Neural cell (in vitro differentiated cells): ENCODE data around the gene CLDN2. TPM values are rescaled to one million over a fixed set of nuclear protein-coding genes. Genes with fewer than 3 reads are reported as not detected.

Source experiments
- H2AFZ ChIP-seq: fragments of 200-600, 300-800 bp; sonication (generic), shearing (Covaris generic); 2 replicates; pipeline ENCODE4 v1.6.0; 2014; ENCODE audit warnings: low read depth, mild to moderate bottlenecking, antibody characterized with exemption, low read length, moderate library complexity
- H3F3A ChIP-seq: fragments of 200-600 bp; shearing (Covaris generic); 2 replicates; pipeline ENCODE4 v1.6.1; 2016; ENCODE audit warnings: mild to moderate bottlenecking, moderate library complexity, mixed read lengths, antibody characterized with exemption, low read length; ENCODE audit not compliant: insufficient read depth, poor library complexity, severe bottlenecking
- H3K27ac ChIP-seq: fragments of 200-600, 300-800 bp; sonication (generic), shearing (Covaris generic); 2 replicates; pipeline ENCODE4 v1.5.1; 2014; ENCODE audit warnings: mild to moderate bottlenecking, low read length, moderate library complexity
- H3K27me3 ChIP-seq: fragments of 300-800, 200-600 bp; sonication (generic), shearing (Covaris generic); 2 replicates; pipeline ENCODE4 v1.6.0; 2014; ENCODE audit warnings: mild to moderate bottlenecking, low read depth, low read length, moderate library complexity; ENCODE audit not compliant: insufficient read depth
- H3K36me3 ChIP-seq: fragments of 300-800, 200-600 bp; sonication (generic), shearing (Covaris generic); 2 replicates; pipeline ENCODE4 v1.5.1; 2014; ENCODE audit warnings: mild to moderate bottlenecking, antibody characterized with exemption, low read length, moderate library complexity; ENCODE audit not compliant: insufficient read depth
- H3K4me2 ChIP-seq: fragments of 300-800, 200-600 bp; sonication (generic), shearing (Covaris generic); 2 replicates; pipeline ENCODE4 v1.6.0; 2014; ENCODE audit warnings: mild to moderate bottlenecking, low read length
- H3K4me3 ChIP-seq: fragments of 300-800, 200-600 bp; sonication (generic), shearing (Covaris generic); 2 replicates; pipeline ENCODE4 v1.5.1; 2014; ENCODE audit warnings: mild to moderate bottlenecking, low read length, moderate library complexity
- H3K79me2 ChIP-seq: fragments of 200-600 bp; shearing (Covaris generic); replicated peaks from 2 replicates; pipeline ENCODE4 v1.6.0; 2014; ENCODE audit warnings: mild to moderate bottlenecking, low read length, moderate library complexity; ENCODE audit not compliant: insufficient read depth
- H3K9ac ChIP-seq: fragments of 300-800, 200-600 bp; sonication (generic), shearing (Covaris generic); 2 replicates; pipeline ENCODE4 v1.6.1; 2016; ENCODE audit warnings: mild to moderate bottlenecking, low read length, mixed read lengths
- H3K9me2 ChIP-seq: fragments of 200-600 bp; shearing (Covaris generic); 2 replicates; pipeline ENCODE4 v1.6.1; 2016; ENCODE audit warnings: mild to moderate bottlenecking, low read length, mixed read lengths; ENCODE audit not compliant: insufficient read depth
- H3K9me3 ChIP-seq: fragments of 200-600, 300-800 bp; sonication (generic), shearing (Covaris generic); 2 replicates; pipeline ENCODE4 v1.6.1; 2016; ENCODE audit warnings: mild to moderate bottlenecking, mixed run types, low read length, moderate library complexity, mixed read lengths
- H4K20me1 ChIP-seq: fragments of 200-600 bp; shearing (Covaris generic); 2 replicates; pipeline ENCODE4 v1.6.1; 2016; ENCODE audit warnings: mild to moderate bottlenecking, mixed run types; ENCODE audit not compliant: insufficient read depth
- CTCF ChIP-seq: fragments of 450-650 bp; IDR thresholded peaks from 2 replicates; pipeline ENCODE4 v1.5.1; 2014; ENCODE audit warnings: antibody characterized with exemption, mild to moderate bottlenecking, moderate library complexity; ENCODE audit not compliant: poor library complexity, severe bottlenecking
- EP300 ChIP-seq: fragments of 450-650 bp; conservative IDR thresholded peaks from 2 replicates; pipeline ENCODE4 v1.6.1; 2014; ENCODE audit warnings: antibody characterized with exemption, mild to moderate bottlenecking, moderate library complexity; ENCODE audit not compliant: poor library complexity, severe bottlenecking
- EZH2 ChIP-seq: fragments of 200-600, 300-800 bp; shearing (Covaris generic), sonication (generic); IDR thresholded peaks from 2 replicates; pipeline ENCODE4 v1.6.1; 2014; ENCODE audit warnings: antibody characterized with exemption, low read length, borderline replicate concordance, mild to moderate bottlenecking; ENCODE audit not compliant: insufficient read depth, poor library complexity, severe bottlenecking
- MXI1 ChIP-seq: fragments of 450-650 bp; conservative IDR thresholded peaks from 2 replicates; pipeline ENCODE4 v1.6.1; 2014; ENCODE audit warnings: antibody characterized with exemption, mild to moderate bottlenecking; ENCODE audit not compliant: poor library complexity, severe bottlenecking
- POLR2AphosphoS5 ChIP-seq: IDR thresholded peaks from 2 replicates; pipeline ENCODE4 v1.6.1; 2012
- RAD21 ChIP-seq: fragments of 450-650 bp; conservative IDR thresholded peaks from 2 replicates; pipeline ENCODE4 v1.6.1; 2014; ENCODE audit warnings: antibody characterized with exemption, mild to moderate bottlenecking, moderate library complexity
- REST ChIP-seq: IDR thresholded peaks from 2 replicates; pipeline ENCODE4 v1.6.1; 2012; ENCODE audit warnings: borderline replicate concordance
- SMC3 ChIP-seq: fragments of 450-650 bp; conservative IDR thresholded peaks from 2 replicates; pipeline ENCODE4 v1.6.1; 2014; ENCODE audit warnings: antibody characterized with exemption, mild to moderate bottlenecking, moderate library complexity; ENCODE audit not compliant: poor library complexity
- TAF1 ChIP-seq: IDR thresholded peaks from 2 replicates; pipeline ENCODE4 v1.6.1; 2012; ENCODE audit warnings: low read depth
- polyA plus RNA-seq: library from polyadenylated mRNA; depleted of rRNA; stranded (reverse); fragments of >200 nt; gene quantifications from 2 replicates; pipeline ENCODE4 v1.2.3, GENCODE V29; 2014

Gene CLDN2
- polyA plus RNA-seq, 1 donor from 2014 or later: not detected

GRCh38 chrX:106899276-106899675 lies 20.9 kb upstream of the CLDN2 start:
- H3K9me2 ChIP-seq: no peaks in the 10 kb centered on the region
- H3K9ac ChIP-seq: no peak overlapping the region
- no peak for TF ChIP-seq REST
- TF ChIP-seq POLR2AphosphoS5: no peak
- TF ChIP-seq TAF1: no peak
- no peak for TF ChIP-seq RAD21
- TF ChIP-seq EP300: no peak
- TF ChIP-seq EZH2: no peak
- no peak for TF ChIP-seq CTCF
- TF ChIP-seq SMC3: no peak
- TF ChIP-seq MXI1: no peak
- H3K79me2 ChIP-seq: no peaks in the 10 kb centered on the region
- H3K36me3 ChIP-seq: no peaks in the 10 kb centered on the region
- no peaks in the 10 kb centered on the region for H3K27me3 ChIP-seq
- H3K4me3 ChIP-seq: no peak overlapping the region
- no peak overlapping the region for H3K27ac ChIP-seq
- H3F3A ChIP-seq: no peaks in the 10 kb centered on the region
- H3K9me3 ChIP-seq: no peaks in the 10 kb centered on the region
- no peak overlapping the region for H3K4me2 ChIP-seq
- H4K20me1 ChIP-seq: no peaks in the 10 kb centered on the region
- no peak overlapping the region for H2AFZ ChIP-seq

GRCh38 chrX:106899841-106900240 lies 20.4 kb upstream of the CLDN2 start:
- Histone ChIP-seq H2AFZ (no peak overlapping the region), H3K4me3 (no peak overlapping the region), H3K36me3 (no peaks in the 10 kb centered on the region), H3F3A (no peaks in the 10 kb centered on the region), H4K20me1 (no peaks in the 10 kb centered on the region), H3K79me2 (no peaks in the 10 kb centered on the region), H3K27ac (no peak overlapping the region), H3K4me2 (no peak overlapping the region), H3K9me2 (no peaks in the 10 kb centered on the region), H3K9me3 (no peaks in the 10 kb centered on the region), H3K27me3 (no peaks in the 10 kb centered on the region), H3K9ac (no peak overlapping the region)
- TF ChIP-seq REST (no peak), CTCF (no peak), TAF1 (no peak), RAD21 (no peak), POLR2AphosphoS5 (no peak), SMC3 (no peak), EP300 (no peak), EZH2 (no peak), MXI1 (no peak)
